HG03175 (cell line): ENCODE measurements around the gene RRP1B.
"Not testable (repeated sequence)": the region's sequence is repeated elsewhere in the genome, so short reads cannot be mapped to it uniquely, and the experiment has no call there.

Experiments
- ATAC-seq: cut with Tn5 transposase; IDR thresholded peaks from one replicate; pipeline ENCODE4 v1.9.1; 2021; ENCODE audit warnings: mild to moderate bottlenecking, moderate library complexity; ENCODE audit not compliant: unreplicated experiment

RRP1B gene

GRCh38 chr21:43659136-43660000, at the start of gene RRP1B, which contains the start of gene HSF2BP:
Gene RRP1B, plus strand, starts transcription at chr21:43659560. Its CDS starts 105 bp downstream, at chr21:43659665.
Gene HSF2BP, minus strand, starts transcription at chr21:43659488. Its CDS starts 1,392 bp downstream, at chr21:43658096.
- ATAC-seq: peak; percentile 85

GRCh38 chr21:43611598-43612369, 47.6 kb upstream of the RRP1B start:
- ATAC-seq: no peak

GRCh38 chr21:43613755-43614638, 45.4 kb upstream of the RRP1B start:
- no peak for ATAC-seq

- ATAC-seq: no peak
Measured at GRCh38 chr21:43614839-43615238, 44.5 kb upstream of the RRP1B start.

- not testable (repeated sequence) for ATAC-seq
Measured at GRCh38 chr21:43616861-43617260, 42.5 kb upstream of the RRP1B start.

- ATAC-seq: no peak
Measured at GRCh38 chr21:43618940-43619339, 40.4 kb upstream of the RRP1B start.

- no peak for ATAC-seq
Measured at GRCh38 chr21:43619344-43619743, 40.0 kb upstream of the RRP1B start.

GRCh38 chr21:43619856-43620255, 39.5 kb upstream of the RRP1B start:
- no peak for ATAC-seq

- no peak for ATAC-seq
Measured at GRCh38 chr21:43622796-43623195, 36.6 kb upstream of the RRP1B start.

GRCh38 chr21:43623588-43623987, 35.8 kb upstream of the RRP1B start:
- ATAC-seq: no peak

- ATAC-seq: no peak
Measured at GRCh38 chr21:43624339-43624738, 35.0 kb upstream of the RRP1B start.

GRCh38 chr21:43626390-43626789, 33.0 kb upstream of the RRP1B start:
- ATAC-seq: no peak

- ATAC-seq: no peak
Measured at GRCh38 chr21:43627527-43627926, 31.8 kb upstream of the RRP1B start.

- no peak for ATAC-seq
Measured at GRCh38 chr21:43631411-43632107, 27.8 kb upstream of the RRP1B start.

- no peak for ATAC-seq
Measured at GRCh38 chr21:43632373-43632905, 26.9 kb upstream of the RRP1B start.

GRCh38 chr21:43634618-43635017, 24.7 kb upstream of the RRP1B start:
- no peak for ATAC-seq

GRCh38 chr21:43635436-43635835, 23.9 kb upstream of the RRP1B start:
- ATAC-seq: no peak

GRCh38 chr21:43637530-43638158, 21.7 kb upstream of the RRP1B start:
- ATAC-seq: no peak
